GM12864 (cell line): ENCODE data around the gene CAPN2.

ENCODE experiments used
- DNase-seq: peaks from one replicate; pipeline ENCODE4 v3.0.0-alpha.2; 2011; ENCODE audit warnings: low read depth
- H3K4me3 ChIP-seq: 2 replicates; pipeline ENCODE4 v1.5.1; 2011; ENCODE audit warnings: mild to moderate bottlenecking, low read depth, low read length, control low read depth
- CTCF ChIP-seq: IDR thresholded peaks from 2 replicates; pipeline ENCODE4 v1.5.1; 2011; ENCODE audit warnings: low read depth, mild to moderate bottlenecking, moderate library complexity, low read length, control low read depth, inconsistent platforms; ENCODE audit errors: missing control alignments

The CAPN2 gene

DNA sequence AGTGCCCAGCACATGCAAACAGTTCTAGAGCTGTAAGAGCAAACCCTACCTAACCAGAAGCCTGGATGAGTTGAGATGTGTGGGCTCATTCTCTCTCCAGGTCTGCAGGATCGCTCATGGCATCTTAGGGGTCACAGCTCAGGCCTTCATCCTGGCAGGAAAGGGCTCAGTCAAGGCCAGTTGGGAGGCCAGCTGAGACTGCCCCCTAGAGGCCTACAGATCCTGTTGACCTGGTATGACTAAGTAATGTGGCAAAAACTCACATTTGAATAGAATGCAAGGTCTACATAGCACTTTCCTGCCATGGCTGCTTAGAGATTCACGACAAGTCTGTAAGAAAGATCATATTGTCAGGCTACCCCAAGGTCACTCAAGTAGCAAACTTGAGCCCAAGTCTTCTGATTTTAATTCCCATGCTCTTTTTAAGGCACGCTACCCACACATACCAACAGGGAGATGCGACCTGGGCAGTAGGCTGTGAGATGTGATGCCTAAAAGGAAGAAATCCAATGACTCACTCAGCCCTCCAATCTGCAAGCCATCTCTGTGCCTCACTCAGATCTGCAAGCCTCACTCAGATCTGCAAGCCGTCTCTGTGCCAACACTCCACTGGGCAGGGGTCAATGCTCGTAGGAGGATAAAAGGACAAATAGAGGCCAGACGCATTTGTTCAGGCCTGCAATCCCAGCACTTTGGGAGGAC is 41.7 kb upstream of the CAPN2 start:
- peak; percentile 73 for TF ChIP-seq CTCF
- DNase-seq = no peak
- H3K4me3 ChIP-seq = no peak overlapping the region

DNA sequence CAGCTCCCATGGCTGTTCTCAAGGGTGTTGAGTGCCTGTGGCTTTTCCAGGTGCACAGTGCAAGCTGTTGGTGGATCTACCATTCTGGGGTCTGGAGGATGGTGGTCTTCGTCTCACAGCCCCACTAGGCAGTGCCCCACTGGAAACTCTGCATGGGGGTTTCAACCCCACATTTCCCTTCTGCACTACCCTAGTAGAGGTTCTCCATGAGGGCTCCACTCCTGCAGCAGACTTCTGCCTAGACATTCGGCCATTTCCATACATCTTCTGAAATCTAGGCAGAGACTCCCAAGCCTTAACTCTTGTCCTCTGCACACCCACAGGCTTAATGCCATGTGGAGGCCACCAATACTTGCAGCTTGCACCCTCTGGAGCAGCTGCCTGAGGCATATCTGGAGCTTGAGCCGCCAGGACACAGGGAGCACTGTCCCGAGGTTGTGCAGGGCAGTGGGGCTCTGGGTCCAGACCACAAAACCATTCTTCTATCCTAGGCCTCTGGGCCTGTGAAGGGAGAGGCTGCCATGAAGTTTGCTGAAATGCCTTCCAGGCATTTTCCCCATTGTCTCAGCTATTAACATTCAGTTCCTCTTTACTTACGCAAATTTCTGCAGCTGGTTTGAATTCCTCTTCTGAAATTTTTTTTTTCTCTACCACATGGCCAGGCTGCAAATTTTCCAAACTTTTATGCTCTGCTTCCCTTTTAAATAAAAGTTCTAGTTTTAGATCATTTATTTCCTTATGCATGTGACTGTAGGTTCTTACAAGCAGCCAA is 38.0 kb upstream of the CAPN2 start:
- H3K4me3 ChIP-seq = no peak overlapping the region
- no peak for TF ChIP-seq CTCF
- DNase-seq = no peak

GRCh38 chr1:223678841-223679240 is 33.5 kb upstream of the CAPN2 start:
- no peak overlapping the region for H3K4me3 ChIP-seq
- no peak for TF ChIP-seq CTCF
- no peak for DNase-seq

GRCh38 chr1:223680188-223680587 is 32.2 kb upstream of the CAPN2 start:
- TF ChIP-seq CTCF = no peak
- no peak for DNase-seq
- H3K4me3 ChIP-seq = no peak overlapping the region

- no peak for DNase-seq
- H3K4me3 ChIP-seq = no peak overlapping the region
- no peak for TF ChIP-seq CTCF
Observed at GRCh38 chr1:223682502-223682901, 29.8 kb upstream of the CAPN2 start.

- no peak for DNase-seq
- no peak overlapping the region for H3K4me3 ChIP-seq
- TF ChIP-seq CTCF = peak; percentile 67
Observed at GRCh38 chr1:223683586-223684487, 28.5 kb upstream of the CAPN2 start.
